HL-60/S4 treated with retinoic acid at 250 ng/mL for 4 days and 3 days (cell line): ENCODE measurements around the gene TEX30.

Source experiments
- in situ Hi-C: fragments of 300-500 bp; cut with MboI; formaldehyde crosslinking; loops from 2 replicates; pipeline ENCODE4 v1.7.0; 2022; ENCODE audit warnings: low sequenced_read_pairs

The TEX30 gene

GRCh38 chr13:102773441-102774213 is at the start of gene TEX30:
TSS of gene TEX30 (minus strand) at chr13:102773786. CDS start at chr13:102770026, 3,760 bp downstream.
- in situ Hi-C loops = no loop called here

- in situ Hi-C loops = no loop called here
Observed at GRCh38 chr13:102817907-102818306, 44.3 kb upstream of the TEX30 start.

- in situ Hi-C loops = no loop called here
Observed at GRCh38 chr13:102817241-102817640, 43.7 kb upstream of the TEX30 start.

- in situ Hi-C loops = no loop called here
Observed at GRCh38 chr13:102816708-102817107, 43.1 kb upstream of the TEX30 start.

GRCh38 chr13:102815788-102816187 is 42.2 kb upstream of the TEX30 start:
- in situ Hi-C loops = no loop called here

- in situ Hi-C loops = no loop called here
Observed at GRCh38 chr13:102814793-102815192, 41.2 kb upstream of the TEX30 start.

- in situ Hi-C loops = no loop called here
Observed at GRCh38 chr13:102814025-102814607, 40.5 kb upstream of the TEX30 start.

GRCh38 chr13:102812611-102813287 is 39.2 kb upstream of the TEX30 start:
- in situ Hi-C loops = no loop called here

GRCh38 chr13:102807699-102808098 is 34.1 kb upstream of the TEX30 start:
- in situ Hi-C loops = no loop called here

GRCh38 chr13:102805680-102806079 is 32.1 kb upstream of the TEX30 start:
- in situ Hi-C loops = no loop called here

GRCh38 chr13:102800145-102801041 is 26.8 kb upstream of the TEX30 start:
- in situ Hi-C loops = no loop called here

GRCh38 chr13:102799426-102800144 is 26.0 kb upstream of the TEX30 start:
- in situ Hi-C loops = no loop called here

- in situ Hi-C loops = no loop called here
Observed at GRCh38 chr13:102798581-102799425, 25.2 kb upstream of the TEX30 start, which contains the start of the genes BIVM and POGLUT2. TSS of gene BIVM (plus strand) at chr13:102799119. CDS start at chr13:102807268, 8,149 bp downstream. TSS of gene POGLUT2 (minus strand) at chr13:102798976. CDS start at chr13:102798670, 306 bp downstream.

GRCh38 chr13:102793611-102794355 is 20.2 kb upstream of the TEX30 start:
- in situ Hi-C loops = no loop called here

- in situ Hi-C loops = no loop called here
Observed at GRCh38 chr13:102792396-102792795, 18.8 kb upstream of the TEX30 start.

- in situ Hi-C loops = no loop called here
Observed at GRCh38 chr13:102788683-102789082, 15.1 kb upstream of the TEX30 start.

- in situ Hi-C loops = no loop called here
Observed at GRCh38 chr13:102784483-102784882, 10.9 kb upstream of the TEX30 start.

GRCh38 chr13:102781591-102781990 is 8.0 kb upstream of the TEX30 start:
- in situ Hi-C loops = no loop called here
